ENCODE results near the gene RER1.

Gene RER1

GRCh38 chr1:2389644-2390043, 2.0 kb upstream of the RER1 start:
- no peak for DNase-seq (ENCODE audit: low read depth, low spot score)

GRCh38 chr1:2391931-2392509, 379 bp downstream of the RER1 start:
- DNase-seq (ENCODE audit: low read depth, low spot score): no peak

GRCh38 chr1:2392686-2393085, 1.0 kb downstream of the RER1 start:
- DNase-seq (ENCODE audit: low read depth, low spot score): no peak

DNA sequence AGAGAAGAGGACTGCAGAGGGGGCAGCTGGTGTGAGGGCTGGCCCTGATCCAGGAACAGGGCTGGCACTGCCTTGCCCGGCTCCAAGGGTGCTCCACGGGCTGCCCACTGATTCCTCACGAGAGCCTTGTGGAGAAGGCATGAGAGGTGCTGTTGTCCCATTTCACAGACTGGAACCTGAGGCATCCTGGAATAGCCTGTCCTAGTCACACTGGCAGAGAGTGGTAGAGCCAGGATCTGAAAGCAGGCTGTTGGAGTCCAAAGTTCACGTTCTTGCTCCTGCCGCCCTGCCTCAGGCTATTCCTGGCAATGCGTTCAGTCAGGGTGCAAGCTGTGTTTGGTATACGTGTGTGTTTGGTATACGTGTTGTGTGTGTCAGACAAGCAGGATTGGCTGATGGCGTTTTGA, 1.8 kb downstream of the RER1 start:
- no peak for DNase-seq (ENCODE audit: low read depth, low spot score)

GRCh38 chr1:2394220-2394619, 2.6 kb downstream of the RER1 start:
- no peak for DNase-seq (ENCODE audit: low read depth, low spot score)

DNA sequence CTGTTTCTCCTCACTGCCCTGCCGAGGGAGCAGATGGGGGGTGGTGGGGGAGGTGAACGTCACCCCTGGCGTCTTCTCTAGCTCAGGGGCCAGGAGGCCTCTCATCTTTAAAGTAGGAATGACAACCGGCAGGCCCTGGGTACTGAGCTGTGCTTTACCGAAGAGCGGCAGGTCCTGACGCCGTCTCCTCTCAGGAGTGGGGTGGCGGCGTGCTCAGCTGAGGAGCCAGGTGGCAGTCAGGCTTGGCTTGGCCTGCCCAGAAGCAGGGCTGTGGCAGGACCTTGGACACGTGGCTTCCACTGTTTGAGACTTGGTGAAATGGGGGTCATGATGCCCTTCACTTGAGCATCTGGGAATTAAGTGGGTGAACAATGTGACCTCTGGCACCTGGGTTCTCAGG, 3.1 kb downstream of the RER1 start:
- DNase-seq (ENCODE audit: low read depth, low spot score): no peak

DNA sequence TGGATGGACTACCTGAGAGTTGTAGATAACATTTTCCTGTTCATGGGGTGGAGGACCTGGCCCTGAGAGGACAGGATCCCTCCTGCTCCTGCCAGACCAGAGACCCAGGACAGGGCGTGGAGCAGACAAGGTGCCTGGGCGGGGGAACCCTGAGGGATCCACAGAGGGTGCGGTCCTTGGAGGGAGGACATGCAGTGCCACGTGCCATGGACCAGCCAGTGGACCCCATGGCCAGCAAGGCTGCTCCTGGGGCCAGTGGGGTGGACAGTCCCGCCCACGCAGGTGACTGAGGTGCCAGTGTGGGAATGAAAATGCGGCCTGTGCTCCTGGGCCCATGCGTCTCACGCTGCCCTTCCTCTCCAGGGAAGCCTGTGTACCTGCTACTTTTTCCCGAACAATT, 3.6 kb downstream of the RER1 start:
- no peak for DNase-seq (ENCODE audit: low read depth, low spot score)

DNA sequence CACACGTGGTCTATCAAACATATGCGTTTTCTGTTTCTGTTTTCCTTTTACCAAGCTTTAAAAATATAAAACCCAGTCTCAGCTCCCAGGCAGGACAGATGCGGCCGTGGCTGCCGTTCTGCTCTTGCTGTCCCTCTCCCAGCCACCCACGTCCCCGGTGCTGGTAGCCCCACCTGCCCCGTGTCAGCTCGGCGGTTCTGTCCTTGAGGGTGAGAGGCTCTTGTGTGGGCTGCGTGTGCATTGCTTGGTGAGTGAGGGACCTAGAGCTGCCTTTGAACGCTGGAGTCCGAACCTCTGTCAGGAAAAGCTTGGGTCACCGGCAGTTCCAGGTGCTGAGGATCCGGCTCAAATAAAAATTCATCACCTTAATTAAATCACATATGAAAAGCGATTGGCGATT, 4.4 kb downstream of the RER1 start:
- DNase-seq (ENCODE audit: low read depth, low spot score): no peak

DNA sequence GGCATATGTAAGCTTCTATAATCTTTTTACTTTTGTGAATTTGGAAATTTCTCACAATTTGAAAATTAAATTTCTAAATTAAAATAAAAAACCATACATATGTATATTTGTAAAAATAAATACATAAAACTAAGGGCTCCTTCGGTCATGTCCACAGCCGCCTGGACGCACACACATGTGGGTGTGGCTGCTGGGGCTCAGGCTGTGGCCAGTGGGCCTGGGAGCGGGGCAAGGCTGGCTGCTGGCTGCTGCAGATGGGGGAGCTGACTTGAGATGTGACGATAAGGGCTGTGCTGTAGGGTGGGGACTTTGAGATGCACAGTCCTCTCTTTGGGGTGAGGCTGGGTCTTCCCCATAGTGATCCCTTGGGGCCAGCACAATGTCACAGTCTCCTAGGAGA, 4.8 kb downstream of the RER1 start:
- no peak for DNase-seq (ENCODE audit: low read depth, low spot score)

- DNase-seq (ENCODE audit: low read depth, low spot score): no peak
Measured at GRCh38 chr1:2397007-2397679, 5.5 kb downstream of the RER1 start.

GRCh38 chr1:2398871-2399270, 7.2 kb downstream of the RER1 start:
- no peak for DNase-seq (ENCODE audit: low read depth, low spot score)

DNA sequence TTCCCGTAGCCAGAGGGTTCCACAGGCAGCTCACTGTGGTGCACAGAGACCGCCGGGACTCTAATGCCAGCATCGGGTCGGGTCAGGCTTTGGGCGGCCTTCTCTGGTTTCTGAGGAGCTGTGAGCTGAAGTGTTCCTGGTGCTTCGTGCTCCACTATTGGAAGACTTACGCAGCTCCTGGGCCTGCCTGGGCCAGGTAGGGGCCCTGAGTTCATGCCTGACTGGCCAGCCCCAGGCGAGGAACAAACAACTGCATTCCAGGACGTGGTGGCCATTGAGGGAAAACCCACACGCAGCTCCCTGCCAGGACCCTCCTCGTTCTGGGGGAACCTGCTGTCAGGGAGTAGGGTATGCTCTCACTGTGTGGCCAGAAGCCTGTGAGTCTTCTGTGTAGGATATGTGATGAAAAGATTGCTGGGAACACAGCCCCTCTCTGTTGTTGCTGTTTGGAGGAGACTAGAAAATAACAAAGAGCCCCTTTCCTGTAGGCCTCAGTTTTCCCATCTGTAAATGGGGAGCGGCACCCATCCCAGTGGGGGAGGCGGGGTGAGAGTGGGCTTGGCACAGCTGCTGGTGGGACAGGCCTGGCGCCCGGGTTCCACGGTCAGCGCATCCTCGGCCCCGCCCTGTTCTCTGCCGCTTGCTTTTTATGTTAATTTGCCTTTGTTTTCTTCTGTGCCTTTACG, 8.4 kb downstream of the RER1 start:
- no peak for DNase-seq (ENCODE audit: low read depth, low spot score)

- no peak for DNase-seq (ENCODE audit: low read depth, low spot score)
Measured at GRCh38 chr1:2400576-2400909, 8.9 kb downstream of the RER1 start.

GRCh38 chr1:2400950-2401649, 9.5 kb downstream of the RER1 start:
- DNase-seq (ENCODE audit: low read depth, low spot score): no peak

DNA sequence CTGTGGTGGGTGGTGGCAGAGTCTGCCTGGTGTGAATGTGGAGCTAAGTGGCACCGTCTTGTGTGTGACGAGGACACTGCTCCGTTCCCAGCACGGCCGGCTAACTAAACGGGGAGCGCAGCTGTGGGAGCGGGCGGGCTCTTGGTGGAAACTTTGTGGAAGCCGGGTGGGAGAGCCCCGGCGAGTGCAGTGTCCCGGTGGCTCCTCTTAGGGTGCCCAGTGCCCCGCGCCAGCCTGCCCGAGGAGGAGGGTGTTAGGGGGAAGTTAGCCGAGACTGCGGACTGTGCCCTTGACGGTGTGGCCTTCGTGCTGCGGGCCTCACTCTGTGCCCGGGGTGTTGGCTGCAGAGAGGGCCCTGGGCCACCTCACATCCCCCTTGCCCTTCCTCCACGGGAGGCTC, 10.8 kb downstream of the RER1 start:
- no peak for DNase-seq (ENCODE audit: low read depth, low spot score)

DNA sequence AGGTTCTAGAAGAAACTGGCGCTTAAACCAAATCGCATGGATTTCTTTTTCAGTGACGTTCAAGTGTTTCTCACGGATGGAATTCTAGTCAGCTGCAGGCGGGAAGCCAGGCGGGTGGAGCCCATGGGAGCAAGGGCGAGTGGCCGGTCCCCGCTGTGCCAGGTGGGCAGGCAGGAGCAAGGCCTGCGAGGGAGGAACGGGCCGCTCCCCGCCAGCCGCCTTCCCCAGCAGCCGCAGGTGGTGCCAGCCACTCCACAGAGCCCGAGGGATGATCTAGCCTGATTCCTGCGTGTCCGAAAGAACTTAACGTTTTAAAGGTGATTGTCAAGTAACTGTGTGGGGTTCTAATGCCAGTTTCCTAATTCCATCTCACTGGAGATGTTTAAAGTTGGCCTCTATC, 11.6 kb downstream of the RER1 start:
- no peak for DNase-seq (ENCODE audit: low read depth, low spot score)

DNA sequence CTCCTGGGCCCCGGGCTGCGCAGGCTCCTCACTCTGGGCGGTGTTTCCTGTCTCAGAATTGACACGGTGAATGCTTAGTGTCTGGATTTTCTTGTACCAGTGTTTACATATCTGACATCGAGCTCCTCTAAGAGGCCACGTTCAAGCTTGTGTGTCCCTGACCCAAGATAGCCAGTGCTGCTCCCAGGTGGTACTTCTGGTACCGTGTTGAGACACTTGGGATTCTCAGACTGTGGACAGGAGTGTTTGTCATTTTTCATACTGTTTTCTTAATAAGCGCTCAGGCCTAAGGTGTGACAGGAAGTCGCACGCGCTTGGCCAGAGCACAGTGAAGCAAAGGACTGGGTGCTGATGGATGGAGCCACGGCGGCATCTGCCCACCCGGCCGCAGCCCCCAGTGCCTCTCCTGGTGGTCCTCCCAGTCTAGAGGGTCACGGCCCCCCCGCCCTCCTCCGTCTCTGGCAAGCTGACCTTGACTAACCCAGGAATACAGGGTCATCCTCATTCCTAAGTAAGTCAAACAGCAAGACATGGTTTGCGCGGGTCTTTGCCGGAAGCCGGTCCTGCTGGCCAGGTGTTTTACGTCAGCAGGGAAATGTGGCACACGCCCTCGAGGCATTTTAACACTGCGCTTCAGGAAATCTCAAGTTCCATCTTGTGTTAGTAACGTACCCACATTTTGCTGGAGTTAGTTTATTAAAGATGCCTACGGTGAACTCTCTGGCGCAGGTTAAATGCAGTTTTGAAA, 12.7 kb downstream of the RER1 start:
- no peak for DNase-seq (ENCODE audit: low read depth, low spot score)

- no peak for DNase-seq (ENCODE audit: low read depth, low spot score)
Measured at GRCh38 chr1:2404890-2405511, 13.4 kb downstream of the RER1 start.

DNA sequence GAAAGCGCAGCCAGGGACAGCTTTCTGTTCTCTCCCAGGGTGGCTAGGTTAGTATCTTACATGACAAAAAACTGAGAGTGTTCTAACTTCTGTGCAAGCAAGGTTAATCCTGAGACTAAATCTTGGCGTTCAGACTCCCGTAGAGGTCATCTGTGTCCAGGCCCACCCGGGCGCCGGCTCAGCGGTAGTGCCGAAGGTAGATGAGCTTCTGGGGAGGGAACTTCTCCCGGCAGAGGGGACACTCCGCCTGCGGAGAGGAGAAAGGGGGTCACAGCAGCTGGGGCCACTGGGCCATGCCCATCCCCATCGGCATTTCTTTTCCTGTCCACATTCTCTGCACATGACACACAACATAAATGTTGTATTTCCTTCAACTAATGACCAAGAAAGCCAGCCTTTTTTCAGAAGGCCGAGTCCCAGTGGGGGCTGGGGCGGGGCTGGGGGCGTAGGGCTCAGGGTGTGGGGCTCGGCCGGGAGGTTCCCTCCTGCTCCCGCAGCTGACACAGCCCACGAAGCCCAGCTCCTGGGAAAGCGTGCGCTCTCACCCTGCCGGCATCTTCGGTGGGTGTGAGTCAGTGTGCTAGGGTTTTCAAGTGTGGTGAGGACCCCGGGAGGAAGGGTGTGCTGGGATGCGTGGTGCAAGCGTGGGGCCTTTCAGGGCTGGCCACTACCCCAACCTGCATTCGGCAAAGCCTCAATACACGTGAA, 14.1 kb downstream of the RER1 start:
- DNase-seq (ENCODE audit: low read depth, low spot score): no peak

- DNase-seq (ENCODE audit: low read depth, low spot score): peak; percentile 44
Measured at GRCh38 chr1:2406451-2407041, 14.9 kb downstream of the RER1 start.
